T-helper 1 cell treated with Interleukin-12 subunit alpha and Interleukin-12 subunit beta and Interleukin-4 antibody, amounts not matched to agents 30 μg/mL and 1 μg/mL, for 36 hours (primary cell): ENCODE results near the gene MT1F.
A peak's percentile ranks its signal among the peaks of the same experiment; 100 is the strongest.

Source experiments
- H3K27ac Mint-ChIP-seq: one replicate; pipeline ENCODE4 v1.8.0; 2021; ENCODE audit warnings: mild to moderate bottlenecking, mixed read lengths
- H3K27me3 Mint-ChIP-seq: one replicate; pipeline ENCODE4 v1.8.0; 2021; ENCODE audit warnings: low read depth, mixed read lengths
- H3K36me3 Mint-ChIP-seq: one replicate; pipeline ENCODE4 v1.8.0; 2021; ENCODE audit warnings: low read depth, mixed read lengths
- H3K4me1 Mint-ChIP-seq: one replicate; pipeline ENCODE4 v1.8.0; 2021; ENCODE audit warnings: low read depth, mixed read lengths
- H3K4me3 Mint-ChIP-seq: one replicate; pipeline ENCODE4 v1.8.0; 2021; ENCODE audit warnings: mild to moderate bottlenecking, moderate library complexity, mixed read lengths
- H3K9me3 Mint-ChIP-seq: one replicate; pipeline ENCODE4 v1.8.0; 2021; ENCODE audit warnings: mixed read lengths

The MT1F gene

DNA sequence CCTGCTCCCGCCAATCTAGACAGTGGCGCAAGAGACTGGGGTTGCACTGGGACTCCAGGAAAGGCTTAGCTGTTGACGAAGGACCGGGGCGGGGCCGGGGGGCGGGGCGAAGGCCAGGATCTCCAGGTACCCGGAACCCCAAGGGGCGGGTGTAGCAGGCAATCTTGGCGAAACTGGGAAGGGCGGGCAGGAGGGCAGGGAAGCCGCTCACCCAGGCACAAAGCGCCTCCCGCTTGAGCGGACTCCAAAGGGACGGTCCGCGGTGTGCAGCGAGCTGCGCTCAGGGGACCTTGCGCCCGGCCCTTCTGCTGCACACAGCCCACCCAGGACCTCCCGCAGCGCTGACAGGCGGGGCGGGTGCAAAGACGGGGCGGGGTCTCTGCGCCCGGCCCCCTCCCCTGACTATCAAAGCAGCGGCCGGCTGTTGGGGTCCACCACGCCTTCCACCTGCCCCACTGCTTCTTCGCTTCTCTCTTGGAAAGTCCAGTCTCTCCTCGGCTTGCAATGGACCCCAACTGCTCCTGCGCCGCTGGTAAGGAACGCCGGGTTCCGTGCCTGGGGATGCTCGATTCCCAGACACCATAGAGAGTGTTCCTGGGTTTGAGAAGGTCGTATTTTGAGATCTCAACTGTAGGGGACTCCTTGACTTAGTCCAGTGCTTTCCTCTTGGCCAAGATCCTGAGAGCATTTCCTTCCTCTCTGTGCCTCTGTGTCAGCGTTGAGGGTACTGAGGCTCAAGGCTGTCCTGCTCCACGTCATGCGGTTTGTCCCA lies at the start of gene MT1F:
MT1F (plus strand) TSS at position 405 of the 772 bp plus-strand sequence; CDS start at position 505, 100 bp downstream.
- Mint-ChIP-seq H3K27me3 (peaks cover 28% of the 10 kb centered on the region), H3K36me3 (peaks cover 6% of the 10 kb centered on the region), H3K27ac (peak within 1 kb of the TSS; percentile 88), H3K4me1 (peaks cover 18% of the 10 kb centered on the region), H3K4me3 (peak within 1 kb of the TSS; percentile 95), H3K9me3 (no peaks in the 10 kb centered on the region)

DNA sequence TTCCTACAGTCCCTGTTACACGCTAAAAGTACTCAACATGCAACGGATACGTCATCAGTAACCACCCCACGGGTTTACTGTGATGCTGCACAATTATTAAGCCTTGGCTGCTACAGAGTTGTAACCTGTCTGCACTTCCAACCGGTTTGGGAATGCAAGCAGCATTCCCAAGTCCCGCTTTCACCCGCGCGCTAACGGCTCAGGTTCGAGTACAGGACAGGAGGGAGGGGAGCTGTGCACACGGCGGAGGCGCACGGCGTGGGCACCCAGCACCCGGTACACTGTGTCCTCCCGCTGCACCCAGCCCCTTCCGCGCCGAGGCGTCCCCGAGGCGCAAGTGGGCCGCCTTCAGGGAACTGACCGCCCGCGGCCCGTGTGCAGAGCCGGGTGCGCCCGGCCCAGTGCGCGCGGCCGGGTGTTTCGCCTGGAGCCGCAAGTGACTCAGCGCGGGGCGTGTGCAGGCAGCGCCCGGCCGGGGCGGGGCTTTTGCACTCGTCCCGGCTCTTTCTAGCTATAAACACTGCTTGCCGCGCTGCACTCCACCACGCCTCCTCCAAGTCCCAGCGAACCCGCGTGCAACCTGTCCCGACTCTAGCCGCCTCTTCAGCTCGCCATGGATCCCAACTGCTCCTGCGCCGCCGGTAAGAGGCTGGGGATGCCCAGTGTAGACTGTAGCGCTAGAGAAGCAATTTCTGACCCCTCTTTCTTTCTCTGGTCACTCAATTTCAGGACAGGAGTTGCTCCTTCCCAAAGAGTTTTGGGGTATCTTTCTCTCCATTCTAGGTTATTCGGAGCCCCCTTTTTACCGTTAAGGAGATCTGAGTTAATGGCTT lies 49.5 kb upstream of the MT1F start, which contains the start of gene MT2A:
MT2A (plus strand) TSS at position 542 of the 833 bp plus-strand sequence; CDS start at position 614, 72 bp downstream.
- Mint-ChIP-seq H3K27me3 (no peaks in the 10 kb centered on the region), H3K27ac (peak within 1 kb of the TSS; percentile 99), H3K9me3 (no peaks in the 10 kb centered on the region), H3K4me3 (peak within 1 kb of the TSS; percentile 95), H3K36me3 (peaks cover 6% of the 10 kb centered on the region), H3K4me1 (peaks cover 42% of the 10 kb centered on the region)

- no peaks in the 10 kb centered on the region for H3K9me3 Mint-ChIP-seq
- H3K4me1 Mint-ChIP-seq: peaks cover 46% of the 10 kb centered on the region
- peak overlapping the region; percentile 95 for H3K4me3 Mint-ChIP-seq
- no peaks in the 10 kb centered on the region for H3K27me3 Mint-ChIP-seq
- peak overlapping the region; percentile 99 for H3K27ac Mint-ChIP-seq
- peaks cover 6% of the 10 kb centered on the region for H3K36me3 Mint-ChIP-seq
These were observed 48.8 kb upstream of the MT1F start for GRCh38 chr16:56608876-56609462.

DNA sequence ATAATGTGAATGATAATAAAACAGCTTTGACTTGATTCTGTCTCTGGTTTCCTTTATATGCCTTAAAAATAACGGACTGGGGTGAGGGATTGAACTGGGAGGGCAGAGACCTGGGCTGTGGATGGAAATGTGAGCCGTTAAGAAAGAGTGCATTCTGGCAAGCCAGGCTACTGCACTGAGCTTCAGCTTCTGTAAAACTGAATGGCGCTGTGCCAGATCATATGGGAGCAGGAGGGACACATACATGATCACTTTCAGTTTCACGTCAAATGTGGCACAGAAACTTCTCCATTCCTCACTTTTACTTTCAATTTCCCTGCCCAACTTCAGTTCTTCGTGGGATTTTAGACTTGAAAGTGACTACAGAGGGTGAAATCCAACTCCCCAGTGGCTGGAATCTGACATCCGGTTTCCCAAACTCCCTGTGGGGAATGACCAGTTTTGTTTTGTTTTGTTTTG lies 48.3 kb upstream of the MT1F start:
- peak overlapping the region; percentile 95 for H3K4me3 Mint-ChIP-seq
- H3K4me1 Mint-ChIP-seq: peaks cover 51% of the 10 kb centered on the region
- no peaks in the 10 kb centered on the region for H3K9me3 Mint-ChIP-seq
- peaks cover 6% of the 10 kb centered on the region for H3K36me3 Mint-ChIP-seq
- no peaks in the 10 kb centered on the region for H3K27me3 Mint-ChIP-seq
- peak overlapping the region; percentile 99 for H3K27ac Mint-ChIP-seq

DNA sequence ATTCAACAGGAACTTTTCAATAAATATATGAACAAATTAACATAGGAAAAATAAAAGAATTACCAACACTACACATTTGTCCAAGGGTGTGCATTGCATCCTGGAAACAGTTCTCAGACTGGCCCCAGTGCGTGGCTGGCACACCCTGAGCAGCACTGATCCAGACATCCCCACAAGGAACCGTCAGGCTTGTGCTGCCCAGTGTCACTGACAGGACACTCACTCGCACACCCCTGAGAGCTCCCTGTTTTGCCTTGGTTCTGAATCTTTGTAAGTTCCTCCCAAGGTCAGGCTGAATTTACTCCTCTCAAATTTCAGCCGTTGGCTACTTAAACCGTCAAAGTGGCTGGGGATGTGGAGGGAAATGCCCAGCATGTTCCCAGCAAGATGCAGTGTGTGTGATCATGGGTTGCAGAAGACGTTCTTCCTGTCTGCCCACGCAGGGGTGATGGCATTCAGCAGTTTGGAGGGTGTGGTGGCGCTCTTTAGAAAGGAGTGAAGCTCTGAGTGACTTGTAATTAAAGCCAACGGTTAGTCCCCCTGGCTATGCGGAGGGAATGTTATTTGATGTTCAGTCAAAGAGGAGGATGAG lies 47.6 kb upstream of the MT1F start:
- peaks cover 6% of the 10 kb centered on the region for H3K36me3 Mint-ChIP-seq
- H3K4me3 Mint-ChIP-seq: peak overlapping the region; percentile 95
- peak overlapping the region; percentile 99 for H3K27ac Mint-ChIP-seq
- H3K9me3 Mint-ChIP-seq: no peaks in the 10 kb centered on the region
- peaks cover 56% of the 10 kb centered on the region for H3K4me1 Mint-ChIP-seq
- H3K27me3 Mint-ChIP-seq: no peaks in the 10 kb centered on the region

DNA sequence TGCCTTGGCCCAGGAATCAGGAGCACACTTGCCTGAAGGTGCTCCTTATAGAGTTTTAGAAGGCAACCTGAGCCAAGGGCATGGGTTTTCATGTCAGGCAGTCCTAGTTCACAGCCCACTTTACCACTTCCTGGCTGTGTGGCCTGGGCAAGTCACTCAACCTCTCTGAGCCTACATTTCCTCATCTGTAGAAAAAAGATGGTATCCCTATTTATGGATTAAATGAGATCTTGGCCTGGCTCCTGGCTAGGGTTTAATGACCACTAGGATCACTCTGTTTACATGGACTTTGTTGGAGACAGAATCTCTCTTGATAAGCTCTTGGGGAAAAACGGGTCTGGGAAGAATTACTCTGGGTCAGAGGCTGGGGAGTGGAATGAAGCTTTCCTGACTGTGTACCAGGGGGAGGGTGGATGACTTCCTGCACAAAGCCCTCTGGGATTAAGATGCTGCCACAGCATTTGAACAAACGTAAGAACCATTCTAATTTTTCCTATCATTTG lies 47.1 kb upstream of the MT1F start:
- Mint-ChIP-seq H3K27me3 (no peaks in the 10 kb centered on the region), H3K4me1 (peaks cover 59% of the 10 kb centered on the region), H3K27ac (peak overlapping the region; percentile 99), H3K9me3 (no peaks in the 10 kb centered on the region), H3K36me3 (peaks cover 6% of the 10 kb centered on the region), H3K4me3 (peak overlapping the region; percentile 95)

DNA sequence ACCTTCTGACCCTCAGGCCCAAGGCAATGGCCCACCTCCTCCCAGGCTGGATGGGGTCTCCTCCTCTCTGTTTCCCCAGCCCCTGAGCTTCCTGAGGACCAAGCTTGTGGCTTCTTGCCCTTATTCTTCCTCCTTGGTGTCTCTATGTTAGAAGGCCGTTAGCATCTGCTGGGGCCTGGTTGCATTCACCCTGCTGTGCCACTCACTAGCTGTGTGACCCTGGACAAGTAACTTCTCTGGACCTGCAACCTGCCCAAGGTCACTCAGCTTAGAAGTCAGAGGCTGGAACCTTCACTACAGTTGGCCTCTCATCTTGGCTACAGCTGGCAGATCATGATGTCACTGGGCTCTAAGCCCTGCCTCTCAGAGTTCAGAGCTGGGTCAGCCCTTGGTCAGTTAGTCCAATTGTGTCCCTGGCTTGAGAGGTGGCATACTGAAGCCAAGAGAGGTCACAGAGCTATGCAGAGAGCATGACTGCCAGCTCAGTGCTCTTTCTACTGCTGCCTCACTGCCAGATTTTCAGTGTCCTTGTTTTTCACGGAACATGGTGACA lies 46.4 kb upstream of the MT1F start:
- peaks cover 6% of the 10 kb centered on the region for H3K36me3 Mint-ChIP-seq
- peak overlapping the region; percentile 46 for H3K4me3 Mint-ChIP-seq
- H3K27ac Mint-ChIP-seq: peak overlapping the region; percentile 99
- peaks cover 58% of the 10 kb centered on the region for H3K4me1 Mint-ChIP-seq
- no peaks in the 10 kb centered on the region for H3K9me3 Mint-ChIP-seq
- no peaks in the 10 kb centered on the region for H3K27me3 Mint-ChIP-seq

DNA sequence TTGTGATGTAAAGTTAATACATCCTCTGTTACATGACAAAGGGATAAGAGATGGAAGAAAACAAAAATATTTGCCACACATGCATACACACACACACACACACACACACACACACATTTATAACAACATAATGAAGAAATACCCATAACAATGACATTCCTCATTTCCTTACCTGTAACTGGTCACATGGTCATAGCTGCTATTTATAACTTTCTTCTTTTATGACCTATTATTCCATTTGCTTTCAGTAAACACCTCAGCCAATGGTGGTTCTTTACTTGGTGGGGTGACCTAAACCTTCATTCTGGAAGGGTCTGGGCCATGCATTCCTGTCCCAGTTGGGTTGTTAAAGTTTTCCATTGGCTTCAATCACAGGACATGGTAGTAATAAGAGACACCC lies 44.1 kb upstream of the MT1F start:
- Mint-ChIP-seq H3K27me3 (peaks cover 4% of the 10 kb centered on the region), H3K9me3 (no peaks in the 10 kb centered on the region), H3K27ac (no peak overlapping the region)

DNA sequence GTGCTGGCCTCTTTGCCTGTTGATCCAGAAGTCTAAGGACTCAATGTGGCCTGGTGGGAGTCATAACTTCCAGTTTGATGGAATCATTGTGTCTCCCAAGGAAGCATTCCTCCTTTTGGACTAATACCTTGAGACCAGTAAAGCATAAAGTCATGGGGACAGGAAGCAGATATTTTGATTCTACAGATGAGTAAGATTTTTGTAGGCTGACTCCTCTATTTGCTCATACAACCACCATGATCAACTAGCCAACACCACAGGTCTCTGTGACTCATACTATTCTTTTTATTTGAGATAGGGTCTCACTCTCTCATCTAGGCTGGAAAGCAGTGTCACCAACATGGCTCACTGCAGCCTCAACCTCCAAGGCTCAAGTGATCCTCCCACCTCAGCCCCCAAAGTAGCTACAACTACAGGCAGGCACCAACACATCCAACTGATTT lies 43.2 kb upstream of the MT1F start:
- Mint-ChIP-seq H3K4me1 (peaks cover 46% of the 10 kb centered on the region), H3K4me3 (no peak overlapping the region), H3K9me3 (no peaks in the 10 kb centered on the region), H3K27ac (peak overlapping the region; percentile 55), H3K27me3 (peaks cover 7% of the 10 kb centered on the region), H3K36me3 (no peaks in the 10 kb centered on the region)

More for the DNA sequence above, 44.1 kb upstream of the MT1F start:
- H3K4me1 Mint-ChIP-seq: peaks cover 49% of the 10 kb centered on the region
- no peak overlapping the region for H3K4me3 Mint-ChIP-seq
- H3K36me3 Mint-ChIP-seq: peaks cover 2% of the 10 kb centered on the region

DNA sequence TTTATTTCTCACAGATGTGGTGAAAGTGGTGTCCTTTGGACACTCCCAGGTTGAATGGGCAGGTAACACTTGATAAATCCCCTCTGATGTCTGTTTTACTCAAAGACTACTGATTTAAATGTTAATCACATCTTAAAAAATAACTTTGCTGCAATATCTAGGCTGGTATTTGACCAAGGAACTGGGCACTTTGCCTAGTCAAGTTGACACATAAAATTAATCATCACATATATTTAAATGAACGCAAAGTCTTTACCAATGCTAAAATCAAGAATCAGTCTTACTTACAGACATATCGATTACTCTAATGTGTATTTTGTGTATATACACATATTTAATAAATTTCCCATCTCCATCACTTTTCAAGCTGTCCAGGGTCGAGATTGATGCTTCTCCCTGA lies 42.4 kb upstream of the MT1F start:
- H3K4me3 Mint-ChIP-seq: no peak overlapping the region
- peaks cover 40% of the 10 kb centered on the region for H3K4me1 Mint-ChIP-seq
- H3K27me3 Mint-ChIP-seq: peaks cover 7% of the 10 kb centered on the region
- no peaks in the 10 kb centered on the region for H3K36me3 Mint-ChIP-seq
- no peak overlapping the region for H3K27ac Mint-ChIP-seq
- no peaks in the 10 kb centered on the region for H3K9me3 Mint-ChIP-seq

GRCh38 chr16:56616608-56617211 lies 41.0 kb upstream of the MT1F start:
- no peaks in the 10 kb centered on the region for H3K36me3 Mint-ChIP-seq
- no peaks in the 10 kb centered on the region for H3K9me3 Mint-ChIP-seq
- no peak overlapping the region for H3K27ac Mint-ChIP-seq
- H3K4me1 Mint-ChIP-seq: peaks cover 30% of the 10 kb centered on the region
- peak overlapping the region; percentile 75 for H3K4me3 Mint-ChIP-seq
- peaks cover 7% of the 10 kb centered on the region for H3K27me3 Mint-ChIP-seq

DNA sequence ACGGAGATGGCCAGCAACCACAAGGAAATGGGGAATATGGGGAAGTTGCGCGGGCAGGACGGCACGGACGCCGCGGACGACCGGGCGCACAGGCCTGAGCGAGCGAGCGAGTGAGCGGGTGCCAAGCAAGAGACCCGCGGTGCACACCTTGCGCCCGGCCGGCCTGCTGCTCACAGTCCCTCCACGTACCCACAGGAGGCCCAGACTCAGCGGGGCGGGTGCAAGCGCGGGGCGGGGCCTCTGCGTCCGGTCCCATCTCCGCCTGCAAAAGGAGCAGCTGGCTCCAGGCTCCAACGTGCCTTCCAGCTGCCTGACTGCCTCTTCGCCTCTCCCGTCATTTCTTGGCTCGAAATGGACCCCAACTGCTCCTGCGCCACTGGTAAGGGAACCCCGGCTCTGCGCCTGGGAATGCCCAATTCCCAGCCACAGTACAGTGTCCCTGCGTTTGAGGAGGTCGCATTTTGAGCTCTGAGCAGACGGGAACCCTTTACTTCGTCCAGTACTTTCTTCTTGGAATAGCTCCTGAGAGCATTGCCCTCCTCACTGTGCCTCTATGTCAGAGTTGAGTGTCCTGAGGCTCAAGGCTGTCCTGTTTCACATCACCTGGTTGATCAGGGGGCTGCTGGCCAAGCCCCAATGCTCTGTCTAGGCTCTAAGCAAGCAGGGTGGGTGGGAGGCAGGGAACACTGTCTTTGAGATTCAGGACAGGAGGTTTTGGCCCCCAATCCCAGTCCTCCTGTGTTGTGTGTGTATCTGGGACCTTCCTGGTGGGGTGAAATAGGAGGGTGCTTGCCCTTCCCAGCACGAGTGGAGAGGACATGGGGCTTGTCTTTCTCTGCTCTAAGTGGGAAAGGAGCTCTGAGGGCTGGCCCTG lies 40.3 kb upstream of the MT1F start:
- H3K4me1 Mint-ChIP-seq: peaks cover 32% of the 10 kb centered on the region
- H3K4me3 Mint-ChIP-seq: peak overlapping the region; percentile 75
- H3K9me3 Mint-ChIP-seq: no peaks in the 10 kb centered on the region
- no peaks in the 10 kb centered on the region for H3K36me3 Mint-ChIP-seq
- H3K27me3 Mint-ChIP-seq: peaks cover 7% of the 10 kb centered on the region
- peak overlapping the region; percentile 66 for H3K27ac Mint-ChIP-seq

DNA sequence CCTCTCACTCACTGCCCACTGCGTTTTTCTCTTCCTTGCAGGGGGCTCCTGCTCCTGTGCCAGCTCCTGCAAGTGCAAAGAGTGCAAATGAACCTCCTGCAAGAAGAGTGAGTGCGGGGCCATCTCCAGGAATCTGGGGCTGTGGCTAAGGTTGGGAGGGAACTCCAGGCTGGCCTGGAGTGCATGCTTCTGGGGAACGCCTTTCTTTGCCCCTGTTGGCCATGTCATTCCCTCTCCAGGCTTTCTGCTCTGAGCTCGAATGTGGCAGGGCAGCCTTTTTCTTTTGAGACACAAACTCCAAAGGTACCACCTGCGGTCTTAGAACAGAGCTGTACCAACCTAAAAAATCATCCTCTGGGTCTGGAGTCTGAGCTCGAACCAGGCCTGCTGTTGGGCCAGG lies 39.6 kb upstream of the MT1F start:
- no peaks in the 10 kb centered on the region for H3K36me3 Mint-ChIP-seq
- peaks cover 8% of the 10 kb centered on the region for H3K27me3 Mint-ChIP-seq
- peaks cover 32% of the 10 kb centered on the region for H3K4me1 Mint-ChIP-seq
- H3K27ac Mint-ChIP-seq: no peak overlapping the region
- peak overlapping the region; percentile 75 for H3K4me3 Mint-ChIP-seq
- no peaks in the 10 kb centered on the region for H3K9me3 Mint-ChIP-seq
